GM21723 (cell line): Measurements from ENCODE around the gene PLCL2.
"Not testable (repeated sequence)": the region's sequence is repeated elsewhere in the genome, so short reads cannot be mapped to it uniquely, and the experiment has no call there.

Experiments
- ATAC-seq: cut with Tn5 transposase; IDR thresholded peaks from one replicate; pipeline ENCODE4 v1.9.1; 2021; ENCODE audit warnings: mild to moderate bottlenecking, moderate library complexity; ENCODE audit not compliant: unreplicated experiment

Gene PLCL2

GRCh38 chr3:17106801-17107200 lies 222.0 kb downstream of the PLCL2 start:
- ATAC-seq = not testable (repeated sequence)

- ATAC-seq = no peak
Observed at GRCh38 chr3:17110660-17111396, 226.1 kb downstream of the PLCL2 start.

- ATAC-seq = no peak
Observed at GRCh38 chr3:17111586-17111985, 226.8 kb downstream of the PLCL2 start.

GRCh38 chr3:17115186-17115585 lies 230.4 kb downstream of the PLCL2 start:
- ATAC-seq = no peak

GRCh38 chr3:17116007-17116600 lies 231.3 kb downstream of the PLCL2 start:
- no peak for ATAC-seq

GRCh38 chr3:17118771-17119170 lies 234.0 kb downstream of the PLCL2 start:
- ATAC-seq = no peak

GRCh38 chr3:17119201-17120072 lies 234.7 kb downstream of the PLCL2 start:
- ATAC-seq = no peak

GRCh38 chr3:17120115-17120514 lies 235.4 kb downstream of the PLCL2 start:
- ATAC-seq = no peak

GRCh38 chr3:17121336-17121735 lies 236.6 kb downstream of the PLCL2 start:
- no peak for ATAC-seq

GRCh38 chr3:17122758-17123157 lies 238.0 kb downstream of the PLCL2 start:
- no peak for ATAC-seq

- no peak for ATAC-seq
Observed at GRCh38 chr3:17125738-17126442, 241.1 kb downstream of the PLCL2 start.

GRCh38 chr3:17128671-17129070 lies 243.9 kb downstream of the PLCL2 start:
- ATAC-seq = not testable (repeated sequence)

- ATAC-seq = no peak
Observed at GRCh38 chr3:17129556-17129955, 244.8 kb downstream of the PLCL2 start.

GRCh38 chr3:17130956-17131355 lies 246.2 kb downstream of the PLCL2 start:
- ATAC-seq = no peak

- ATAC-seq = no peak
Observed at GRCh38 chr3:17132286-17133115, 247.7 kb downstream of the PLCL2 start.

- ATAC-seq = no peak
Observed at GRCh38 chr3:17133632-17134545, 249.1 kb downstream of the PLCL2 start.

GRCh38 chr3:17135696-17136095 lies 250.9 kb downstream of the PLCL2 start:
- no peak for ATAC-seq

- no peak for ATAC-seq
Observed at GRCh38 chr3:17136136-17136721, 251.5 kb downstream of the PLCL2 start.

- no peak for ATAC-seq
Observed at GRCh38 chr3:17137321-17137826, 252.6 kb downstream of the PLCL2 start.
